ENCODE measurements around the gene PRG2.

PRG2 gene

GRCh38 chr11:57430952-57431351, 40.5 kb upstream of the PRG2 start:
- no peak overlapping the region for H3K4me2 ChIP-seq (ENCODE audit: low read depth, low read length, poor library complexity, severe bottlenecking)
- no peaks in the 10 kb centered on the region for H4K20me1 ChIP-seq (ENCODE audit: low read depth, low read length)
- peaks cover under 1% of the 10 kb centered on the region; the same call in 1 of the 2 replicates for H3K36me3 ChIP-seq (ENCODE audit: low read length)
- no peaks in the 10 kb centered on the region for H3F3A ChIP-seq (ENCODE audit: insufficient read depth)
- TF ChIP-seq CTCF (IDR thresholded peaks at IDR 0.05; ENCODE audit: insufficient read depth, low read length, poor library complexity, severe bottlenecking) (no peak), EZH2phosphoT487 (conservative IDR thresholded peaks at IDR 0.05; ENCODE audit: low read length) (no peak)
- H3K27me3 ChIP-seq (ENCODE audit: low read length) = no peaks in the 10 kb centered on the region
- H3K4me3 ChIP-seq (ENCODE audit: insufficient read depth, low read length, poor library complexity, severe bottlenecking) = no peak overlapping the region
- no peak overlapping the region for H3K27ac ChIP-seq (ENCODE audit: low read depth, low read length)
- no peak overlapping the region for H3K9ac ChIP-seq (ENCODE audit: low read length)
- no peaks in the 10 kb centered on the region for H3K9me3 ChIP-seq (ENCODE audit: insufficient read depth, low read length)
- no peaks in the 10 kb centered on the region for H3K9me2 ChIP-seq (replicated peaks; ENCODE audit: insufficient read depth, low read length)
- H2AFZ ChIP-seq (ENCODE audit: low read depth, low read length, severe bottlenecking) = no peak overlapping the region
- peaks cover 9% of the 10 kb centered on the region for H3K79me2 ChIP-seq (ENCODE audit: insufficient read depth, low read length)

- no peak overlapping the region for H3K27ac ChIP-seq (ENCODE audit: low read depth, low read length)
- no peaks in the 10 kb centered on the region for H4K20me1 ChIP-seq (ENCODE audit: low read depth, low read length)
- H3K4me2 ChIP-seq (ENCODE audit: low read depth, low read length, poor library complexity, severe bottlenecking) = no peak overlapping the region
- H3K9me2 ChIP-seq (replicated peaks; ENCODE audit: insufficient read depth, low read length) = no peaks in the 10 kb centered on the region
- H3K9ac ChIP-seq (ENCODE audit: low read length) = no peak overlapping the region
- H3K9me3 ChIP-seq (ENCODE audit: insufficient read depth, low read length) = no peaks in the 10 kb centered on the region
- TF ChIP-seq EZH2phosphoT487 (conservative IDR thresholded peaks at IDR 0.05; ENCODE audit: low read length) (no peak), CTCF (IDR thresholded peaks at IDR 0.05; ENCODE audit: insufficient read depth, low read length, poor library complexity, severe bottlenecking) (no peak)
- peaks cover 4% of the 10 kb centered on the region; the same call in 1 of the 2 replicates for H3F3A ChIP-seq (ENCODE audit: insufficient read depth)
- peaks cover 19% of the 10 kb centered on the region for H3K79me2 ChIP-seq (ENCODE audit: insufficient read depth, low read length)
- peaks cover 6% of the 10 kb centered on the region; the same call in 1 of the 2 replicates for H3K36me3 ChIP-seq (ENCODE audit: low read length)
- no peak overlapping the region for H3K4me3 ChIP-seq (ENCODE audit: insufficient read depth, low read length, poor library complexity, severe bottlenecking)
- no peaks in the 10 kb centered on the region for H3K27me3 ChIP-seq (ENCODE audit: low read length)
- no peak overlapping the region for H2AFZ ChIP-seq (ENCODE audit: low read depth, low read length, severe bottlenecking)
These were observed 39.5 kb upstream of the PRG2 start for GRCh38 chr11:57429946-57430345.

GRCh38 chr11:57428643-57429042, 38.2 kb upstream of the PRG2 start:
- H3K9me3 ChIP-seq (ENCODE audit: insufficient read depth, low read length) = no peaks in the 10 kb centered on the region
- TF ChIP-seq CTCF (IDR thresholded peaks at IDR 0.05; ENCODE audit: insufficient read depth, low read length, poor library complexity, severe bottlenecking) = no peak
- no peak for TF ChIP-seq EZH2phosphoT487 (conservative IDR thresholded peaks at IDR 0.05; ENCODE audit: low read length)
- H3K9ac ChIP-seq (ENCODE audit: low read length) = no peak overlapping the region
- H3K79me2 ChIP-seq (ENCODE audit: insufficient read depth, low read length) = peaks cover 31% of the 10 kb centered on the region
- H3K27me3 ChIP-seq (ENCODE audit: low read length) = no peaks in the 10 kb centered on the region
- no peak overlapping the region for H3K4me3 ChIP-seq (ENCODE audit: insufficient read depth, low read length, poor library complexity, severe bottlenecking)
- H2AFZ ChIP-seq (ENCODE audit: low read depth, low read length, severe bottlenecking) = no peak overlapping the region
- peaks cover 9% of the 10 kb centered on the region; the same call in 1 of the 2 replicates for H3F3A ChIP-seq (ENCODE audit: insufficient read depth)
- H4K20me1 ChIP-seq (ENCODE audit: low read depth, low read length) = no peaks in the 10 kb centered on the region; the same call in 1 of the 2 replicates
- no peak overlapping the region for H3K27ac ChIP-seq (ENCODE audit: low read depth, low read length)
- no peaks in the 10 kb centered on the region for H3K9me2 ChIP-seq (replicated peaks; ENCODE audit: insufficient read depth, low read length)
- peaks cover 15% of the 10 kb centered on the region for H3K36me3 ChIP-seq (ENCODE audit: low read length)
- no peak overlapping the region for H3K4me2 ChIP-seq (ENCODE audit: low read depth, low read length, poor library complexity, severe bottlenecking)
